PC-3 (cell line): ENCODE measurements around the gene SAMSN1. TPM values are rescaled to one million over a fixed set of nuclear protein-coding genes. Genes with fewer than 3 reads are reported as not detected.

Experiments used
- ATAC-seq: fragments of 200-7000 bp; cut with Tn5 transposase; 2 replicates; pipeline ENCODE4 v1.9.1; 2020; ENCODE audit warnings: mild to moderate bottlenecking, moderate library complexity
- BruUV-seq: library from RNA; stranded (reverse); fragments of 400-500 nt; replicated peaks from 2 replicates; lab custom pipeline; 2021; lab: Mats Ljungman, UMichigan
- CTCF ChIA-PET: fragments of 300-600 bp; sonication (Branson Sonifier 250); formaldehyde crosslinking; loops from one replicate; lab custom pipeline; 2022; ENCODE audit warnings: antibody characterized with exemption; lab: Charles Lee
- POLR2A ChIA-PET: fragments of 300-600 bp; sonication (Branson Sonifier 250); formaldehyde crosslinking; loops from one replicate; lab custom pipeline; 2022; ENCODE audit warnings: antibody characterized with exemption; ENCODE audit not compliant: unreplicated experiment; lab: Charles Lee
- DNase-seq: peaks from one replicate; pipeline ENCODE4 v3.0.0-alpha.2; 2015
- H2AFZ ChIP-seq: fragments of 300-600 bp; sonication (generic); 2 replicates; pipeline ENCODE4 v1.6.0; 2016; ENCODE audit warnings: antibody characterized with exemption, low read length
- H3F3A ChIP-seq: fragments of 300-600 bp; sonication (generic); one replicate; pipeline ENCODE4 v1.6.0; 2017; ENCODE audit warnings: antibody characterized with exemption, low read length, control low read depth, mild to moderate bottlenecking; ENCODE audit not compliant: unreplicated experiment
- H3K27ac ChIP-seq: fragments of 300-600 bp; sonication (generic); 2 replicates; pipeline ENCODE4 v1.5.1; 2016; ENCODE audit warnings: mild to moderate bottlenecking, low read length
- H3K27me3 ChIP-seq: fragments of 300-600 bp; sonication (generic); 2 replicates; pipeline ENCODE4 v1.6.1; 2016; ENCODE audit warnings: low read length, mixed read lengths
- H3K36me3 ChIP-seq: fragments of 300-600 bp; sonication (generic); 2 replicates; pipeline ENCODE4 v1.6.1; 2016; ENCODE audit warnings: low read depth, mixed run types, low read length, mixed read lengths
- H3K4me1 ChIP-seq: fragments of 300-600 bp; sonication (generic); 2 replicates; pipeline ENCODE4 v1.5.1; 2016; ENCODE audit warnings: low read length; ENCODE audit not compliant: insufficient read depth
- H3K4me2 ChIP-seq: fragments of 300-600 bp; sonication (generic); 2 replicates; pipeline ENCODE4 v1.6.0; 2016; ENCODE audit warnings: low read length
- H3K4me3 ChIP-seq: fragments of 300-600 bp; sonication (generic); 2 replicates; pipeline ENCODE4 v1.5.1; 2016; ENCODE audit warnings: mild to moderate bottlenecking, low read length, mixed read lengths
- H3K79me2 ChIP-seq: fragments of 300-600 bp; sonication (generic); 2 replicates; pipeline ENCODE4 v1.6.1; 2017; ENCODE audit warnings: low read length, mixed read lengths
- H3K9ac ChIP-seq: fragments of 300-600 bp; sonication (generic); 2 replicates; pipeline ENCODE4 v1.6.0; 2016; ENCODE audit warnings: mild to moderate bottlenecking, low read length
- H3K9me2 ChIP-seq: fragments of 300-600 bp; sonication (generic); replicated peaks from 2 replicates; pipeline ENCODE4 v1.6.1; 2016; ENCODE audit warnings: mixed run types, low read length, mixed read lengths
- H3K9me3 ChIP-seq: fragments of 300-600 bp; sonication (generic); 2 replicates; pipeline ENCODE4 v1.6.1; 2016; ENCODE audit warnings: low read length, mixed read lengths
- H4K20me1 ChIP-seq: fragments of 300-600 bp; sonication (generic); 2 replicates; pipeline ENCODE4 v1.6.1; 2016; ENCODE audit warnings: low read length, mixed read lengths
- CTCF ChIP-seq: fragments of 300-600 bp; sonication (generic); conservative IDR thresholded peaks from 2 replicates; pipeline ENCODE4 v1.5.1; 2017; ENCODE audit warnings: antibody characterized with exemption, low read depth, mild to moderate bottlenecking, low read length
- EZH2 ChIP-seq: fragments of 300-600 bp; sonication (generic); IDR thresholded peaks from one replicate; pipeline ENCODE4 v1.6.1; 2017; ENCODE audit warnings: antibody characterized with exemption, mild to moderate bottlenecking, low read length; ENCODE audit not compliant: unreplicated experiment
- EZH2phosphoT487 ChIP-seq: fragments of 300-600 bp; sonication (generic); IDR thresholded peaks from 2 replicates; pipeline ENCODE4 v1.6.1; 2018; ENCODE audit warnings: mild to moderate bottlenecking, antibody characterized with exemption, low read length, borderline replicate concordance
- intact Hi-C: fragments of 100-400 bp; cut with micrococcal nuclease; formaldehyde crosslinking; loops from 2 replicates; pipeline ENCODE4 v1.9.0; 2023
- total RNA-seq: library from RNA; depleted of rRNA; stranded (reverse); fragments of >200 nt; gene quantifications from 2 replicates; pipeline ENCODE4 v1.2.3, GENCODE V29; 2014

SAMSN1 gene
- total RNA-seq, 1 experiment from 2014 or later = not detected

DNA sequence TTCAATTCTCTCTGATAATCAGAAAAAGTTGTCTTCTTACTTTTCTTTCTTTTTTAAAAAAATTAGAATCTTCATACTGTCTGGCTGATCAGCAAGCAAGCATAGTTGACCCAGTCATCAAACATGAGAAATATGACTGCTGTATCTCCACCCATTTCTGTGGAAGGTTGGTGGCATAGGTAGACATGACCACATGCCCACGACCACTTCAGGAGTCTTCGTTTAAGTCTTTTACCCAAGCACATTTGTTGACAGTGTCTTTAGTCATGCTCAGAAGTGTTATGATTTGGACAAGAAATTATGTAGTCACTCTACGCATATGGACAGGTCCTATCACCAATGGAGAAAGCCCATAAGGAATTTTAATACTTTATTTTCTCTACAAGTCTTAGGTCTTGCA lies 88.4 kb downstream of the SAMSN1 start:
- Histone ChIP-seq H3K9me2 (no peaks in the 10 kb centered on the region), H3K27ac (no peak overlapping the region), H3K4me3 (no peak overlapping the region), H3K9ac (no peak overlapping the region), H3F3A (no peaks in the 10 kb centered on the region), H2AFZ (no peak overlapping the region), H3K27me3 (peaks cover 56% of the 10 kb centered on the region), H3K4me2 (no peak overlapping the region), H4K20me1 (no peaks in the 10 kb centered on the region), H3K9me3 (no peaks in the 10 kb centered on the region), H3K36me3 (no peaks in the 10 kb centered on the region), H3K79me2 (no peaks in the 10 kb centered on the region), H3K4me1 (no peaks in the 10 kb centered on the region)
- POLR2A ChIA-PET = no interaction called here
- TF ChIP-seq CTCF (no peak), EZH2 (no peak), EZH2phosphoT487 (no peak)
- ATAC-seq = no peak
- no TSS peak for BruUV-seq
- intact Hi-C loops = loop anchor here (10.0 kb wide), 1 partner anchor 127 kb away; no protein-coding TSS in a partner anchor
- CTCF ChIA-PET = no interaction called here
- no peak for DNase-seq

- ChIA-PET CTCF (no interaction called here), POLR2A (no interaction called here)
- no peak overlapping the region for H3K9ac ChIP-seq
- H3K4me1 ChIP-seq = no peaks in the 10 kb centered on the region
- intact Hi-C loops = loop anchor here (10.0 kb wide), 1 partner anchor 128 kb away; no protein-coding TSS in a partner anchor
- no peak overlapping the region for H3K4me3 ChIP-seq
- no peak overlapping the region for H3K27ac ChIP-seq
- no peak overlapping the region for H2AFZ ChIP-seq
- TF ChIP-seq EZH2phosphoT487 (no peak), EZH2 (no peak)
- H4K20me1 ChIP-seq = no peaks in the 10 kb centered on the region
- no peaks in the 10 kb centered on the region for H3K9me2 ChIP-seq
- no TSS peak for BruUV-seq
- no peaks in the 10 kb centered on the region for H3K9me3 ChIP-seq
- DNase-seq (no peak), ATAC-seq (no peak)
- H3K4me2 ChIP-seq = no peak overlapping the region
- no peaks in the 10 kb centered on the region for H3K79me2 ChIP-seq
- peaks cover 57% of the 10 kb centered on the region for H3K27me3 ChIP-seq
- H3K36me3 ChIP-seq = no peaks in the 10 kb centered on the region
- H3F3A ChIP-seq = no peaks in the 10 kb centered on the region
These were observed 89.2 kb downstream of the SAMSN1 start for GRCh38 chr21:14456911-14457310.

DNA sequence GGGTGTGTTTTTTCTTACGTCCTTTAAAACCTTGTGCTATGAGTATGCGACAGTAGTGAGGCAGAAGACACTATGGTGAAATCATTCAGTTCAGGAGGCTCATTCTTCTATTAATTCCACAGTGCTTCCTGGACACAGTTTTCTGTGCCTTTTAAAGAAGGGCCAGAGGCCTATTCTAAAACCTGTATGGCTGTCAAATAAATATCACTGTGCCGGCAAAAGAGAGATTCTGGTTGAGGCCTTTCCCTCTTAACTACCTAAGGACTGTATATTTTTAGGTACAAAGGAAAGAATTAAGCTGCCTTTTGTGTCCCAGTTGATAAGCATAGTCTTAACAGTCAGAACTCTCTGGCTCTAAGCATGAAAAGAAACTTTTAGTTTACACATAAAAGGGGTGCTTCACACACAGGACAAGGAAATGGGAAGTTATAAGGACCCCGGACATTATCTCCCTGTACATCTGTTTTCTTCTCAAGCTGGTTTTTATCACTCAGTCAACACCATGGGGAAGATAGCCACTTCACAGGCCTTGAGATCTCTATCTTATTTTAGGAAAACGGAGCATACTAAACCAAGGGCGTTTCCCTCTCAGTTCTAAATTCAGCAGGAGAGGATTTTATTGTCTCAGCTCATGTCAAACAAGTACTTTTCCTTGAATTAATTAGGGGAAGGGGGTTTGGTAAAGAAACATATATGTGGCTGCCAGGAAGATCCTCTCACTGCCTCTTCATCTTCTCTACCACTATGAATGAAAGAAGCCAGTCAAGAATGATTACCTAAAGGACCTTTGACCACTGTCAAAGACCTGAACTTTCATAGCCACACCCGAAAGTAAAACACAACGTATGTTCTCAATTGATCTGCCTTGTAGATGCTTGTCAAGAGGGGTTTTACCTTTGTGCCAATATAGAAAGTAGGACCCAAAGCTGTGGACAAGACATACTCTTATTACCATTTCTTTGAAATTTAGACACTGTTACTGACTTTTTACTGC lies 91.8 kb downstream of the SAMSN1 start:
- Histone ChIP-seq H3K4me2 (no peak overlapping the region), H3K4me1 (no peaks in the 10 kb centered on the region), H3K27me3 (peaks cover 50% of the 10 kb centered on the region; the same call in 1 of the 2 replicates), H3K4me3 (no peak overlapping the region), H3K27ac (no peak overlapping the region), H3K36me3 (no peaks in the 10 kb centered on the region), H4K20me1 (no peaks in the 10 kb centered on the region), H2AFZ (no peak overlapping the region), H3K9ac (no peak overlapping the region), H3F3A (no peaks in the 10 kb centered on the region), H3K9me3 (no peaks in the 10 kb centered on the region), H3K9me2 (no peaks in the 10 kb centered on the region), H3K79me2 (no peaks in the 10 kb centered on the region)
- DNase-seq (no peak), ATAC-seq (no peak)
- CTCF ChIA-PET = no interaction called here
- no TSS peak for BruUV-seq
- intact Hi-C loops = loop anchor here (10.0 kb wide), 1 partner anchor 130 kb away; no protein-coding TSS in a partner anchor
- POLR2A ChIA-PET = no interaction called here
- TF ChIP-seq CTCF = no peak
- TF ChIP-seq EZH2phosphoT487 = no peak
- no peak for TF ChIP-seq EZH2
